Hepatocyte (in vitro differentiated cells): ENCODE data around the gene TERF2IP. TPM values are rescaled to one million over a fixed set of nuclear protein-coding genes. Genes with fewer than 3 reads are reported as not detected.
A peak's percentile ranks its signal among the peaks of the same experiment; 100 is the strongest.

ENCODE experiments used
- DNase-seq: peaks from one replicate; pipeline ENCODE4 v3.0.0-alpha.2; 2016; ENCODE audit warnings: low spot score
- H2AFZ ChIP-seq: fragments of 200-600 bp; sonication (generic); 2 replicates; pipeline ENCODE4 v1.6.0; 2016; ENCODE audit warnings: antibody characterized with exemption, mild to moderate bottlenecking
- H3K27ac ChIP-seq: fragments of 200-600 bp; sonication (generic); 2 replicates; pipeline ENCODE4 v1.5.1; 2016; ENCODE audit warnings: mild to moderate bottlenecking
- H3K27me3 ChIP-seq: fragments of 200-600 bp; sonication (generic); 2 replicates; pipeline ENCODE4 v1.6.1; 2016
- H3K36me3 ChIP-seq: fragments of 200-600 bp; sonication (generic); replicated peaks from 2 replicates; pipeline ENCODE4 v1.5.1; 2016; ENCODE audit warnings: low read depth; ENCODE audit not compliant: insufficient read depth
- H3K4me1 ChIP-seq: fragments of 200-600 bp; sonication (generic); 2 replicates; pipeline ENCODE4 v1.5.1; 2016; ENCODE audit warnings: mild to moderate bottlenecking, moderate library complexity; ENCODE audit not compliant: insufficient read depth
- H3K4me2 ChIP-seq: fragments of 200-600 bp; sonication (generic); 2 replicates; pipeline ENCODE4 v1.6.0; 2016
- H3K4me3 ChIP-seq: fragments of 200-600 bp; sonication (generic); 2 replicates; pipeline ENCODE4 v1.5.1; 2016; ENCODE audit warnings: mild to moderate bottlenecking
- H3K79me2 ChIP-seq: fragments of 200-600 bp; sonication (generic); 2 replicates; pipeline ENCODE4 v1.6.0; 2017; ENCODE audit warnings: mild to moderate bottlenecking
- H3K9me2 ChIP-seq: fragments of 200-600 bp; sonication (generic); replicated peaks from 2 replicates; pipeline ENCODE4 v1.6.0; 2017; ENCODE audit warnings: mild to moderate bottlenecking; ENCODE audit not compliant: insufficient read depth
- H3K9me3 ChIP-seq: fragments of 200-600 bp; sonication (generic); 2 replicates; pipeline ENCODE4 v1.5.1; 2016; ENCODE audit warnings: low read depth, mild to moderate bottlenecking
- H4K20me1 ChIP-seq: fragments of 200-600 bp; sonication (generic); 2 replicates; pipeline ENCODE4 v1.6.0; 2016; ENCODE audit warnings: mild to moderate bottlenecking; ENCODE audit not compliant: insufficient read depth, poor library complexity, severe bottlenecking
- EZH2 ChIP-seq: fragments of 200-600 bp; sonication (generic); IDR thresholded peaks from 2 replicates; pipeline ENCODE4 v1.6.1; 2016; ENCODE audit warnings: antibody characterized with exemption, mild to moderate bottlenecking, borderline replicate concordance
- EZH2phosphoT487 ChIP-seq: fragments of 200-600 bp; sonication (generic); IDR thresholded peaks from one replicate; pipeline ENCODE4 v1.6.1; 2018; ENCODE audit warnings: antibody characterized with exemption, mild to moderate bottlenecking, low read depth, moderate library complexity; ENCODE audit not compliant: unreplicated experiment, severe bottlenecking
- WGBS: methylation state at CpG from one replicate; pipeline ENCODE4 v1.1.6; 2016; ENCODE audit warnings: low lambda C conversion rate; ENCODE audit errors: missing lambda C conversion rate; 5-methylcytosine and 5-hydroxymethylcytosine counted together
- polyA plus RNA-seq: library from polyadenylated mRNA; unstranded; fragments of >200 nt; fragmentation: Nextera tagmentation; extraction: Ambion mirVana; gene quantifications from 2 replicates; pipeline ENCODE4 v1.2.1, GENCODE V29; 2016
- total RNA-seq: library from RNA; depleted of rRNA; stranded (reverse); fragments of >200 nt; gene quantifications from 2 replicates; pipeline ENCODE4 v1.2.3, GENCODE V29; 2014
- TF ChIP-seq, protein P1 (sequence below): fragments of 200-600 bp; sonication (generic); IDR thresholded peaks from 2 replicates; pipeline ENCODE4 v1.5.1; 2016; ENCODE audit warnings: antibody characterized with exemption, mild to moderate bottlenecking; ENCODE audit not compliant: poor library complexity

Gene TERF2IP
- total and polyA plus RNA-seq, 2 experiments from 2014 or later, result 50.2 to 78.5 TPM

DNA sequence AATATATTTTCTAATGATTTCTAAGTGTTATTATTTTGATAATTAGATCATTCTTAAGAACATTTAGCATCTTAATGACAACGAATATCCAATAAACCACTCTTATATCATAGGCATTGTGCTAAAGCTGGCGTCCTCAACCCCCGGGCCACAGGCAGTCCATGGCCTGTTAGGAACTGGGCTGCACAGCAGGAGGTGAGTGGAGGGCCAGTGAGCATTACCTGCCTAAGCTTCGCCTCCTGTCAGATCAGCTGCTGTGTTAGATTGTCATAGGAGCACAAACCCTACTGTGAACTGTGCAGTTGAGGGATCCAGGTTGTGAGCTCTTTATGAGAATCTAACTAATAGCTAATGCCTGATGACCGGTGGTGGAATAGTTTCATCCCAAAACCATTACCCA, 50.0 kb downstream of the TERF2IP start:
- 93% methylated on average over 5 of the region's 5 CpGs for WGBS
- no peak for DNase-seq

GRCh38 chr16:75701361-75701760, 53.8 kb downstream of the TERF2IP start, which contains the start of gene DUXB:
Gene DUXB (minus strand): TSS chr16:75701461. CDS start chr16:75701418, 43 bp downstream.
- no peaks in the 10 kb centered on the region for H3K9me2 ChIP-seq
- no peaks in the 10 kb centered on the region for H3K27me3 ChIP-seq
- no peak within 1 kb of the TSS for H2AFZ ChIP-seq
- no peak within 1 kb of the TSS for H3K4me3 ChIP-seq
- H3K36me3 ChIP-seq, result no peaks in the 10 kb centered on the region
- WGBS, result 76% methylated on average over 5 of the region's 5 CpGs
- TF ChIP-seq, protein P1, sequence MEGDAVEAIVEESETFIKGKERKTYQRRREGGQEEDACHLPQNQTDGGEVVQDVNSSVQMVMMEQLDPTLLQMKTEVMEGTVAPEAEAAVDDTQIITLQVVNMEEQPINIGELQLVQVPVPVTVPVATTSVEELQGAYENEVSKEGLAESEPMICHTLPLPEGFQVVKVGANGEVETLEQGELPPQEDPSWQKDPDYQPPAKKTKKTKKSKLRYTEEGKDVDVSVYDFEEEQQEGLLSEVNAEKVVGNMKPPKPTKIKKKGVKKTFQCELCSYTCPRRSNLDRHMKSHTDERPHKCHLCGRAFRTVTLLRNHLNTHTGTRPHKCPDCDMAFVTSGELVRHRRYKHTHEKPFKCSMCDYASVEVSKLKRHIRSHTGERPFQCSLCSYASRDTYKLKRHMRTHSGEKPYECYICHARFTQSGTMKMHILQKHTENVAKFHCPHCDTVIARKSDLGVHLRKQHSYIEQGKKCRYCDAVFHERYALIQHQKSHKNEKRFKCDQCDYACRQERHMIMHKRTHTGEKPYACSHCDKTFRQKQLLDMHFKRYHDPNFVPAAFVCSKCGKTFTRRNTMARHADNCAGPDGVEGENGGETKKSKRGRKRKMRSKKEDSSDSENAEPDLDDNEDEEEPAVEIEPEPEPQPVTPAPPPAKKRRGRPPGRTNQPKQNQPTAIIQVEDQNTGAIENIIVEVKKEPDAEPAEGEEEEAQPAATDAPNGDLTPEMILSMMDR, result no peak
- H4K20me1 ChIP-seq, result no peaks in the 10 kb centered on the region
- H3K4me1 ChIP-seq, result no peaks in the 10 kb centered on the region
- no peak within 1 kb of the TSS for H3K4me2 ChIP-seq
- H3K27ac ChIP-seq, result no peak within 1 kb of the TSS
- H3K79me2 ChIP-seq, result no peaks in the 10 kb centered on the region
- H3K9me3 ChIP-seq, result no peaks in the 10 kb centered on the region
- DNase-seq, result no peak

More for the DNA sequence above, 50.0 kb downstream of the TERF2IP start:
- Histone ChIP-seq H3K27me3 (no peaks in the 10 kb centered on the region), H4K20me1 (no peaks in the 10 kb centered on the region), H3K4me2 (no peak overlapping the region), H3K4me3 (no peak overlapping the region), H3K79me2 (no peaks in the 10 kb centered on the region), H3K36me3 (no peaks in the 10 kb centered on the region), H3K9me3 (no peaks in the 10 kb centered on the region), H2AFZ (no peak overlapping the region), H3K9me2 (no peaks in the 10 kb centered on the region), H3K4me1 (no peaks in the 10 kb centered on the region), H3K27ac (no peak overlapping the region)
- TF ChIP-seq, protein P1, result no peak
- no peak for TF ChIP-seq EZH2
- no peak for TF ChIP-seq EZH2phosphoT487

GRCh38 chr16:75702242-75702641, 54.7 kb downstream of the TERF2IP start:
- Histone ChIP-seq H3K4me1 (no peaks in the 10 kb centered on the region), H2AFZ (no peak overlapping the region), H4K20me1 (no peaks in the 10 kb centered on the region), H3K27ac (no peak overlapping the region), H3K4me2 (no peak overlapping the region), H3K36me3 (no peaks in the 10 kb centered on the region), H3K9me3 (no peaks in the 10 kb centered on the region), H3K27me3 (no peaks in the 10 kb centered on the region), H3K4me3 (no peak overlapping the region), H3K9me2 (no peaks in the 10 kb centered on the region), H3K79me2 (no peaks in the 10 kb centered on the region)
- DNase-seq, result peak; percentile 19
- no peak for TF ChIP-seq EZH2
- TF ChIP-seq EZH2phosphoT487, result no peak
- TF ChIP-seq, protein P1, result no peak
- 77% methylated on average over 2 of the region's 2 CpGs for WGBS

- TF ChIP-seq EZH2phosphoT487 (no peak), EZH2 (no peak)
- TF ChIP-seq, protein P1, result no peak
- Histone ChIP-seq H3K4me2 (no peak overlapping the region), H3K79me2 (no peaks in the 10 kb centered on the region), H4K20me1 (no peaks in the 10 kb centered on the region), H3K9me2 (no peaks in the 10 kb centered on the region), H3K27ac (no peak overlapping the region), H3K4me1 (no peaks in the 10 kb centered on the region), H3K36me3 (no peaks in the 10 kb centered on the region), H3K27me3 (no peaks in the 10 kb centered on the region), H3K4me3 (no peak overlapping the region), H2AFZ (no peak overlapping the region), H3K9me3 (no peaks in the 10 kb centered on the region)
- 93% methylated on average over 4 of the region's 4 CpGs for whole genome bisulfite sequencing
- DNase-seq, result no peak
Measured at GRCh38 chr16:75703306-75703705, 55.7 kb downstream of the TERF2IP start.
